ENCODE measurements around the gene ADARB2.

ADARB2 gene

GRCh38 chr10:1559311-1559710, 178.0 kb downstream of the ADARB2 start (continued):
- no peak for TF ChIP-seq ATF2 (tag by site-specific recombination; IDR thresholded peaks at IDR 0.05; ENCODE audit: low read depth)
- TF ChIP-seq, protein P1, sequence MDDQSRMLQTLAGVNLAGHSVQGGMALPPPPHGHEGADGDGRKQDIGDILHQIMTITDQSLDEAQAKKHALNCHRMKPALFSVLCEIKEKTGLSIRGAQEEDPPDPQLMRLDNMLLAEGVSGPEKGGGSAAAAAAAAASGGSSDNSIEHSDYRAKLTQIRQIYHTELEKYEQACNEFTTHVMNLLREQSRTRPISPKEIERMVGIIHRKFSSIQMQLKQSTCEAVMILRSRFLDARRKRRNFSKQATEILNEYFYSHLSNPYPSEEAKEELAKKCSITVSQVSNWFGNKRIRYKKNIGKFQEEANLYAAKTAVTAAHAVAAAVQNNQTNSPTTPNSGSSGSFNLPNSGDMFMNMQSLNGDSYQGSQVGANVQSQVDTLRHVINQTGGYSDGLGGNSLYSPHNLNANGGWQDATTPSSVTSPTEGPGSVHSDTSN (CRISPR knock-in tag; IDR thresholded peaks at IDR 0.05) = no peak

DNA sequence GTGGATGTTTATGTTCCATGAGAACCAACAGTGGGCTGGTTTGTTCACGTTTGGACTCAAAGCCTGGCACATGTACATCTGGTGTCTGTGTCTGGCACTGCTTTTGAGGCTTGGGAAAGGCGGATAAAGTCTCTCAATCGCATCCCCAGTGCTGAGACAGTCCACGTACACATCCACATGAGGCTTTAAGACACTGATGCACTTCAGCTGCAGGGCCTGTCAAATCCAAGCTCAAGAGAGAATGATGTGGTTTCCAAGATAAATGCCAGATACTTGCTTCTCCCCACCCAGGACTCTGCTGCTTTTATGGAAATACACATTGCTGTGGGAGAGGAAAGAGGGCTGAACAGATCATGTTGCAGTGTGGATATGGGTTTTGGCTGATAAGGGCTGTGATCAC, 178.4 kb downstream of the ADARB2 start:
- CTCF ChIA-PET = no interaction called here
- TF ChIP-seq ZNF548 (tag by site-specific recombination; IDR thresholded peaks at IDR 0.05) (no peak), ZNF311 (tag by site-specific recombination; IDR thresholded peaks at IDR 0.05; ENCODE audit: borderline replicate concordance) (no peak), ZNF341 (tag by site-specific recombination; IDR thresholded peaks at IDR 0.05; ENCODE audit: low read depth) (no peak), ZNF433 (tag by site-specific recombination; IDR thresholded peaks at IDR 0.05; ENCODE audit: low read depth) (no peak), ZNF521 (tag by site-specific recombination; IDR thresholded peaks at IDR 0.05) (no peak), ZNF449 (tag by site-specific recombination; IDR thresholded peaks at IDR 0.05) (no peak), ZBTB1 (tag by site-specific recombination; IDR thresholded peaks at IDR 0.05) (no peak), ZNF324 (tag by site-specific recombination; IDR thresholded peaks at IDR 0.05) (no peak), ZNF48 (tag by site-specific recombination; IDR thresholded peaks at IDR 0.05) (no peak), ZFP3 (tag by site-specific recombination; IDR thresholded peaks at IDR 0.05; ENCODE audit: low read depth) (no peak), ZNF677 (tag by site-specific recombination; IDR thresholded peaks at IDR 0.05) (no peak)
- TF ChIP-seq, protein P2, sequence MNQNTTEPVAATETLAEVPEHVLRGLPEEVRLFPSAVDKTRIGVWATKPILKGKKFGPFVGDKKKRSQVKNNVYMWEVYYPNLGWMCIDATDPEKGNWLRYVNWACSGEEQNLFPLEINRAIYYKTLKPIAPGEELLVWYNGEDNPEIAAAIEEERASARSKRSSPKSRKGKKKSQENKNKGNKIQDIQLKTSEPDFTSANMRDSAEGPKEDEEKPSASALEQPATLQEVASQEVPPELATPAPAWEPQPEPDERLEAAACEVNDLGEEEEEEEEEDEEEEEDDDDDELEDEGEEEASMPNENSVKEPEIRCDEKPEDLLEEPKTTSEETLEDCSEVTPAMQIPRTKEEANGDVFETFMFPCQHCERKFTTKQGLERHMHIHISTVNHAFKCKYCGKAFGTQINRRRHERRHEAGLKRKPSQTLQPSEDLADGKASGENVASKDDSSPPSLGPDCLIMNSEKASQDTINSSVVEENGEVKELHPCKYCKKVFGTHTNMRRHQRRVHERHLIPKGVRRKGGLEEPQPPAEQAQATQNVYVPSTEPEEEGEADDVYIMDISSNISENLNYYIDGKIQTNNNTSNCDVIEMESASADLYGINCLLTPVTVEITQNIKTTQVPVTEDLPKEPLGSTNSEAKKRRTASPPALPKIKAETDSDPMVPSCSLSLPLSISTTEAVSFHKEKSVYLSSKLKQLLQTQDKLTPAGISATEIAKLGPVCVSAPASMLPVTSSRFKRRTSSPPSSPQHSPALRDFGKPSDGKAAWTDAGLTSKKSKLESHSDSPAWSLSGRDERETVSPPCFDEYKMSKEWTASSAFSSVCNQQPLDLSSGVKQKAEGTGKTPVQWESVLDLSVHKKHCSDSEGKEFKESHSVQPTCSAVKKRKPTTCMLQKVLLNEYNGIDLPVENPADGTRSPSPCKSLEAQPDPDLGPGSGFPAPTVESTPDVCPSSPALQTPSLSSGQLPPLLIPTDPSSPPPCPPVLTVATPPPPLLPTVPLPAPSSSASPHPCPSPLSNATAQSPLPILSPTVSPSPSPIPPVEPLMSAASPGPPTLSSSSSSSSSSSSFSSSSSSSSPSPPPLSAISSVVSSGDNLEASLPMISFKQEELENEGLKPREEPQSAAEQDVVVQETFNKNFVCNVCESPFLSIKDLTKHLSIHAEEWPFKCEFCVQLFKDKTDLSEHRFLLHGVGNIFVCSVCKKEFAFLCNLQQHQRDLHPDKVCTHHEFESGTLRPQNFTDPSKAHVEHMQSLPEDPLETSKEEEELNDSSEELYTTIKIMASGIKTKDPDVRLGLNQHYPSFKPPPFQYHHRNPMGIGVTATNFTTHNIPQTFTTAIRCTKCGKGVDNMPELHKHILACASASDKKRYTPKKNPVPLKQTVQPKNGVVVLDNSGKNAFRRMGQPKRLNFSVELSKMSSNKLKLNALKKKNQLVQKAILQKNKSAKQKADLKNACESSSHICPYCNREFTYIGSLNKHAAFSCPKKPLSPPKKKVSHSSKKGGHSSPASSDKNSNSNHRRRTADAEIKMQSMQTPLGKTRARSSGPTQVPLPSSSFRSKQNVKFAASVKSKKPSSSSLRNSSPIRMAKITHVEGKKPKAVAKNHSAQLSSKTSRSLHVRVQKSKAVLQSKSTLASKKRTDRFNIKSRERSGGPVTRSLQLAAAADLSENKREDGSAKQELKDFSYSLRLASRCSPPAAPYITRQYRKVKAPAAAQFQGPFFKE (tag by site-specific recombination; IDR thresholded peaks at IDR 0.05; ENCODE audit: borderline replicate concordance) = no peak

More for the DNA sequence above, 178.4 kb downstream of the ADARB2 start:
- H3K27ac ChIP-seq (ENCODE audit: extremely low read depth, low read depth, low read length) = no peak overlapping the region
- no peak overlapping the region for H3K4me3 ChIP-seq (ENCODE audit: low read depth, low read length)
- H3K36me3 ChIP-seq (ENCODE audit: control insufficient read depth in 2 of 2, insufficient read depth in 1 of 2, low read length in 2 of 2) = no peaks in the 10 kb centered on the region
- no peaks in the 10 kb centered on the region for H3K9me3 ChIP-seq (ENCODE audit: control insufficient read depth, insufficient read depth, low read depth, low read length)
- POLR2A ChIA-PET = no interaction called here
- H3K4me1 ChIP-seq (ENCODE audit: control insufficient read depth, insufficient read depth, low read length) = no peaks in the 10 kb centered on the region
